Right hindlimb (tissue), 1 donor: ENCODE results near the gene CD2.
"Not testable (repeated sequence)": the region's sequence is repeated elsewhere in the genome, so short reads cannot be mapped to it uniquely, and the experiment has no call there.

Source experiments
- DNase-seq: peaks from one replicate; pipeline ENCODE4 v3.0.0-alpha.2; 2018

The CD2 gene

DNA sequence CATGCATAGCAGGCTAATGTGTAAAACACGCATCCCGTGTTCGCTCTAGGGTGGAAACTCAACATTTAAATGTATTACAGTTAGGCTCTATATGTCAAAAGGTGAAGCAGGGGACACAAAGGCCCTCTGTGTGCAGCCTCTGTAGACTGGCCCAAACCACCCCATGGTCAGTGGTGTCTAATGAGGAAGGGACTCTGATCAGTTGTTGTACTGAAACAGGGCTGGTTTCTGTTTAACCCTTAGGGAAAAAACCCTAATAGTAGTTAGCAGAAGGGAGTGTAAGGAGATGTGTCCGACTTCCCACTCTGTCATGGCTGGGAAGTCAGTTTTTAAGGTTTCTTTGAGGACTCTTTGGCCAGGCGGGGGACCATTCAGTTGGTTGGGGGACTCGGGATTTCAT is 21.5 kb upstream of the CD2 start:
- DNase-seq, result no peak

DNA sequence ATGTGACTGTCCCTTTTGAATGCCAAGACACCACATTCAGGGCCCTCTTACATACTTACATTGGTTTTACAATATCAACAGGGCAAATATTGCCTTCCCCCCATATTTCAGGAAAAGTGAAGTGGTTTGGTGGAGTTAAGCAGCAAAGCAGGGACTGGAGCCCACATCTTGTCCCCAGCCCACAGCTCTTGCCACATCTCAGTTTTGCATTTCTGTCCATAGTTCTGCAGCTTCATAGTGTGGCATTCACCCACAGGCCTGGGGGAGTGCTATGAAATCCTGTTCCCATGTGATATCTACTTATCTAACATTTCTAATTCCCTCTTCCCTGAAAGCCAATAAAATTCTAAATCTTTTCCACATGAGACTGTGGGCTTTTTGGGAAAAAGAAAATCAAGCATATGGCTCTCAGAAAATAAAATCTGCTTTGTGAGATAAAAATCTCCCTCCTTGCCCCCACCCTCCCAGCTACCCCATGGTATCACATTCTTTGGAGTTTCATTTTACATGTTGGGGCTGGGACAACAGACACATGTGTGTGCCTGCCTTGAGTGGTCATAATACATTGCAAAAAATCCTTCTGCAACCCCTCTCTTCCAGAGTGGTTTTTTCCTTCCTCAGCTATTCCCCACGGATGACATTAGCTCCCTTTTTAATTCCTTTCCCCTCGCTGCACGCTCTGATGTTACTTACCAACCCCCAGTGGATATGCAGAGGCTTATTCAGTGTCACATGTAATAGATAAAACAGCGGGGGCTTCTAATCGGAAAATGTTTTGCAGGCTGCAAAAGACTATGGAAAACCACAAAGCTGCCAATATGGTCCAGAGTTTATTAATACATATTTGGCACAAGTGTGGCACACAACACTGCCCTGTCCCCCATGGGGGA is 20.5 kb upstream of the CD2 start:
- no peak for DNase-seq

DNA sequence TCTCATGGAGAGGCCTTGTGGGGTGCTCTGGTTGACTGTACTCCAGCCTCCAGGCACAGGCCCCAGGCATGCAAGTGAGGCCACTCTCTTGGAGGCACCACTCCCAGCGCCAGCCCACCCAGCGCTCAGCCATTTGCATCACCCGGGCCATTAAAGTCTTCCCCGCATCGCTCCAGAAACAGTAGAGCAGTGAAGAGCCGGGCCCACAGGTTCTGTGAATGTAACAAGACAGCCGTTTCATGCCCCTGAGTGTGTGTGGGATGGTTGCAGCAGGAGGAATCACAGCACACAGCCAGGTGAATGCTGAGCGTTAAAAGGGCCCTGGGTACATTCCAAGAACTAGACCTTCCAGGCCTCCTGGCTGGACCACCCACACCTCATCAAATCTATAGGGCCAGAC is 19.0 kb upstream of the CD2 start:
- DNase-seq, result no peak

DNA sequence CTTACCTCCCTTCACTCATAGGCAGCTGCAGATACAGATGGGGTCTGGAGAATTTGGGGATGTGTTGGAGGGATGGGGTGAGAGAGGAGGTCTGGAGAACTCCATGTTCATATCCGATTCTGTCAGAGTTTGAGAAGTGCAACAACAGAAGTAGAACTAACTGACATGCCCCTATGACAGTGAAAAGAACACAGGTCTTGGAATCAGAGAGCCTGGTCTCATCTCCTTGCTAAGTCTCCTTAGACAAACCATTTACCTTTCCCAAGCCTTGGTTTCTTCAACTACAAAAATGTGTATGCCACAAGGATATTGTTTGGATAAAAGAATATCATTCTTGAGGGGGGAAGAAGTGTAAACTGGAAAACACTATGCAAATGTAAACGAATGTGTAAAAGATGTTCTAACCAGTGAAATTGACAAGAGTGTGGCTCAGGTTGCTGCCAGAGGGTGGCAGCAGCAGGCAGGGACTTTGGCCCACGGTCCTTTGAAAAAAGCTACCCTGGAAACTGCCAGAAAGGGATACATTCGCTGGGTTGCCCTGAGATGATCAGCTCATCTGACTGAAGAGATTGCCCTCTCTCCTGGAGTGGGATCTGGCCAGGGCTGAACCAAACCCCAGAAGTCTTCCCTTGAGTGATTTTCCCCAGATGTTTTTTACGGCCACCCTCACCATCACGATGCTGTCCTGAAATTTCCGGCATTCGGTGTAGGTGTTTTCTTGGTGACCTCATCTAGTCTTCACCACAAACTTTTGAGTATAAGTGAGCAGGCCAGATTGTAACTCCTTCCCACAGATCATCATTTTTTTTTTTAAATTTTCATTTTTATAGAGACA is 17.0 kb upstream of the CD2 start:
- DNase-seq, result peak; percentile 63

- DNase-seq, result no peak
Measured at GRCh38 chr1:116737855-116738321, 16.3 kb upstream of the CD2 start.

DNA sequence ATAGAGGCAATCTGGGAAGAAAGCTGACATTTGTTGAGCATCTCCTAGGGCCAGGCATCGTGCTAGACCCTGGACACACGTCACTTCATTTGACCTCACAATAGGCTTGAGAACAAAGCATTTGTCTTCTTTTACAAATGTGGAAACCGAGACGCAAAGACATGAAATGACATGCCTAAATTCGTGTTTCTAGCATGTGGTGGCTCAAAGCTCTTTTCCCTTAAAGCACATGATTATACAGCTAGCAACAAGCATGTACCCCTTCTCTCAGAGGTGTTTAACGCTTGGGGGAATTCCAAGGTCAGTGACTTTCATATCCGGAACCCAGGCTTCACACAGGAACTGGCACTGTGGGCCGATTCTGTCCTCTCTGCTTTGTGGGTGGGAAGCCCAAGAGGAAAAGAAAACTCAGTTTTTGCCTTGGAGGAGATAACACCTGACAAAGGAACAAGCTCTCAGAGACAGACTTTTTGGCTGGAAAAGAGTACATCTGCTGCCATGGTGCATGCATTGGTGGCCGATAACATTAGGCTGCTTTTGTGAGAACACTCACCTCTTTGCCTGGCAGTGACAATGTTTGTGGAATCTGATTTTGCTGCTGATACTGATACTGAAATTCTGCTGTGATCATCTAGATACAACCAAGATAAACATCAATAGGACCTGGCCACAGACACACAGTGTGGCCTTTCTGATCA is 15.4 kb upstream of the CD2 start:
- DNase-seq, result no peak

DNA sequence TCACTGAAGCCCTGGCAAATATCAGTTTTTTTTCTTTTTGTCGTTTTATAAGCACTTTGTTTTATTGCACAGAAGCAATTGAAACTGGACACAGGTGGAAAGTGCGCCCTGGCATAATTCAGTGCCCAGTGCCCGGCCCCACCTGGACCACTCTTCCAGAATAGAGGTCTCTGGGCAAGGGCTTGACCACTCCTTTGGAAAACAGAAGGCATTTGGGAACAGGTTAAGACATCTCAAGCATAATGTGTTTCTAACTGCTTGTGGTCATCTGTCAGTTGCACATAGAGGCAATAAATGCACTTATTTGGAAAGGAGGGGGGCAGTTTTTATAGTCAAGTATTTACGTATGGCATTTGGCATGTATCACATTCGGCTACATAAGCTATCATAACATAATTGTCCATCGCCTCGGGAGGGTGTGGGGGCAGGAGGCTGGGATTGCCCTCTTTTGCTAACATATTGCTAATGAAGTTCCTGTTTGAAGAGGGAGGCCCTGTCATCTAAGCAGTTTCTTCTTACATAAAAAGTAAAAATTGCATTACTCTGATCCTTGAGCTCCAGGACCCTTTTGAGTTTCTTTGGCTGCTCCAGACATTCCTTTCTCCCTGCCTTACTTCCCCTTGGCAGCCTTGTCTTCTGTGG is 14.7 kb upstream of the CD2 start:
- DNase-seq, result no peak

- no peak for DNase-seq
Measured at GRCh38 chr1:116740296-116740695, 13.9 kb upstream of the CD2 start.

GRCh38 chr1:116740746-116741145 is 13.5 kb upstream of the CD2 start:
- DNase-seq, result no peak

- DNase-seq, result no peak
Measured at GRCh38 chr1:116741836-116742565, 12.2 kb upstream of the CD2 start.

DNA sequence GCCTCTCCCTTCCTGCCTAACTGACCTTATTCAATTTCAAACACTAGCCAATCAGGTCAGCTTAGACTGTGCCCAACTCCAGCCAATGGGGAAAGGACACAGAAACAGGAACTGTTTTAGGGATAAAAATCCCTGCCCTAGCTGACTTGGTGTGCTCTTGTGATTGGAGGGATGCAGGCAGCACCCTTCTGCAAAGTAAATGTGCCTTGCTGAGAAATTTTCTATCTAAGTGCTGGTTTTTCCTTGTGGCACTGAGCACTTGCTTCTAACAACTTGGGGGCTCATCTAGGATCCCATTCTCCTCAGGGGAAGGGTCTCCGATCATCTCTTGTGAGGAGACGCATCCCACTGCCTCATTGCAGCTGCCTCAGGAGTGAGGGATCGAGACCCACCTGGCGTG is 10.7 kb upstream of the CD2 start:
- DNase-seq, result no peak

DNA sequence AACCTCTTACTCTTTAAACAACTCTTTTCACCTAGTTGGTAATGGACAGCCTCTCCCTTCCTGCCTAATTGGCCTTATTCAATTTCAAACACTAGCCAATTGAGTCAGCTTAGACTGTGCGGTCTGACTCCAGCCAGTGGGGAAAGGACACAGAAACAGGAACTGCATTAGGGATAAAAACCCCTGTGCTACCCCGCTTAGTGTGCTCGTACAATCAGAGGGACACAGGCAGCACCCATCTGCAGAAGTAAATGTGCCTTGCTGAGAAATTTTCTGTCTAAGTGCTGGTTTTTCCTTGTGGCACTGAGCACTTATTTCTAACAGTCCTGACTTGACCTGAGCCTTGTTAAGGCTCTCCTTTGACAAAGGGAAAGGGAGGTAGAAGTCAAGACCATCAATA is 6.0 kb upstream of the CD2 start:
- no peak for DNase-seq

- no peak for DNase-seq
Measured at GRCh38 chr1:116751146-116751545, 3.1 kb upstream of the CD2 start.

- DNase-seq, result no peak
Measured at GRCh38 chr1:116751621-116752020, 2.6 kb upstream of the CD2 start.

DNA sequence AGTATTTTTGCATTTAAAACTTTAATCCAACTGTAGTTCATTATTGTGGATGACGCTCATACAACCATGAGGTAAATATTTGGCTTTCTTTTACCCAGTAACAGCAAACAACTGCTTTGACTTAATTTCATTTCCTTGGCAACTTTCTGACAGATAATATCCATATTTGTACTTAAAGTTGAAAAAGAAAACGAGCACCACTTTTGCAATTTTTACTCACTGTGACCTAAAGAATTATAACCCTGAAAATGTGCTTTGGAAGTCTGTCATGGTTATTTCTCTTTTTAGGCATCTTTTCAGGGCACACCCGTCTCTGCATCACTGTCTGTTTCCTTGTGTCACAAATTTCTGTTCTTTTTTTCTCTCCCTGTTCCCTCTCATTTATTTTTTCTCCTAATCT is 918 bp upstream of the CD2 start:
- no peak for DNase-seq

- no peak for DNase-seq
Measured at GRCh38 chr1:116755066-116755465, 836 bp downstream of the CD2 start.

DNA sequence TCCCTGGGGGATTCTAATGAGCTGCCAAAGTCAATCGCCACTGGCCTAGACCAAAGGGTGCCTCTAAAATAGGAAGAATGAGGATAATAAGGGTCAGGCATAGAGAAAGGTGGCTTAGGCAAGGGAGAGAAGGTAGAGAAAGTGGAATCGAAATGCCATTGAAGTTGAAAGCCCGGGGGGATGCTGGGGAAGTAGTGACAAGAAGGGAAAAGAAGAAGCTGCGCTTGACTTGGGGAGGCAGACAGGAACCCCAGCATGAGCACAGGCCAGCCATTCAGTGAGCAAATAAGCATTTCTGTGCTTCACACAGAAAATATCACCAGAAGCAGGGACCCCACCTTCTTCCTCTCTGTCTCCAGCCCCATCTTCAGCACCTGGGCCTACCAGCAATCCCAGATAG is 1.5 kb downstream of the CD2 start:
- DNase-seq, result no peak

DNA sequence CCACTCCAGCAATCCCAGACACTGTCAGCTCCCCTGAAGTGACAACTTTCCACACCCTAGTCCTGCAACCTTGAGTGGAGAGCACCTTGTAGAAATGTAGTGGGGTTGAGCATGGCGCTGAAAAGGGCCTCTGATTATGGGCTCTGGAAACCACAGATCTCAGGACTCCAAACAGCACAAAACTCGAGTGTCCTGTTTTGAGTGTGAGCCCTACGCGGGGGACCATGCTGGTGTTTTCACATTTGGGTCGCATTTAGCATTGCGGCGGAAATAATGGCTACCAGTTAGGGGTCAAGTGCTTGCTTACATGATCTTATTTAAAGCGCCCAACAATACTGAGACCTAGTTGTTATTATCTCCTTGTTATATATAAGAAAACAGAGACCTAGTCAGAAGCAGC is 1.9 kb downstream of the CD2 start:
- not testable (repeated sequence) for DNase-seq

- not testable (repeated sequence) for DNase-seq
Measured at GRCh38 chr1:116758456-116758815, 4.2 kb downstream of the CD2 start.

DNA sequence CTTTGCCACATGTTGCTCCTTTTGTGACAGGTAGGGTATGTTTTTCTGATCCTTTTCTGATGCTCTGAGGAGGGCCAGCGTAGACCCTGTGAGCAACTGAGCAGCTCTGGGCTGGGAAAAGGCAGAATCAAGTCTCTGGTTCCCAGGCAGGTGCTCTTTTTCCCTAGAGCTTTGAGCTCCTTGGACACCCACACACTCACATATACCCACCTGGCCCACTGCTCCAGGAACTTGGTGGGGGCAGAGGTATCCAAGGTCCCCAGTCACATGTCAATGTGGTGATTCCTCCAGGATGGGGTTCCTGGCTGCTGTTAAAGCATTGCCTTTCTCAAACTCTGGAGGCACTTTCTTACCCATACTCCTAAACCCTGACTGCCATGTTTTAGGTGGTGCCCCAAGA is 5.4 kb downstream of the CD2 start:
- DNase-seq, result no peak

- DNase-seq, result no peak
Measured at GRCh38 chr1:116760487-116760886, 6.3 kb downstream of the CD2 start.

DNA sequence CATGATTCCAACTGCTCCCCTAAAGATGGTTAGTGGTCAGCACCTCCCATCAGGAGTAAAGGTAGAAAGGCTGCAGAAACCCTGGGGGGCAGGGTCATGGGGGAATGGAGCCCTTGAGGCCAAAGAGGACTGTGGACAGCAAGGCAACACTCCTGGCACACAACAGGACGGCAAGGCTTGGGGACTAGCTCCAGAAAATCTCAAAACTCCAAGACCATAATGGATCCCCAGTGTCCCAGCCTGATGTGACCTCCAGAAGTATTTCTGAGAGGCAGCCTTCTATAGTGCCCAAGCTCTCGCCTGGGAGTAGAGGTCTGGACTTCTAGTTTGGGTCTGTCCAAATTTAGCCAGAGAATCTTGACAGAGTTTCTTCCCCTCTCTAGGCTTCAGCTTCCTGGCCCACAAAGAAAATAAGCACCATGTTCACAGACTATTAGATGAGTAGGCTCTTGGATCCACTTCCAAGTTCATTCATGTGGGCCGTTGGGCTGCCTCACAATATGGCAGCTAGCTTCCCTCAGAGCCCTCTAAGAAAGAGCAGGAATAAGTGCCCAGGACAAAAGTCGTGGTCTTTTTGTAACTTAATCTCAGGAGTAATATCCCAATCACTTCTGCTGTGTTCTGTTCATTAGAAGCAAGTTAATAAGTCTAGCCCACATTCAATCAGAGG is 6.9 kb downstream of the CD2 start:
- no peak for DNase-seq
